Measurements from ENCODE around the gene TMEM79. TPM values are rescaled to one million over a fixed set of nuclear protein-coding genes. Genes with fewer than 3 reads are reported as not detected.

The TMEM79 gene
- polyA plus RNA-seq, 1 donor (not counting 4 experiments of a cell fraction or from before 2014, with no cell fraction given): 14.2 TPM

DNA sequence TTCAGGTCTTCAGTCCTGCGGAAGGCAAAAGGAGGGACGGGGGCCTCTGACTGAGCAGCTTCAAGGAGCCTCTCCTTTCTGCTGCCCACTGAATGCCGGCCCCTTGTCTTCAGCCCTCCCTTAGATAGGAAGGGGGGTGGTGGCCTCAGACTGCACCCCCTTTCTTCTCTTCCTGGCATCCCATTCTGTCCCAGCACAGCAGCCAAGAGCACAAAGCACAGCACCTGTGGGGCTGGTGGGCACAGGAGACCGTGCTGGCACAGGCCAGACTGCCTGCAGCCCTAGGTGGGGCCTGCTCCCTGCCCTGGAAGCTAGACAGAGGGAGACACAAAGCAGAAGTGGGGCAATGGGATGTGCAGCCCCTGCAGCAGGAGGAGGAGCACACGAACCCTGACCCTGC is 34.5 kb upstream of the TMEM79 start:
- peaks cover 13% of the 10 kb centered on the region for H3K27me3 ChIP-seq (ENCODE audit: control insufficient read depth, extremely low read depth, insufficient read depth, low read length)
- no peak for FAIRE-seq
- no peak overlapping the region for H3K4me2 ChIP-seq (ENCODE audit: control insufficient read depth, extremely low read depth, insufficient read depth, low read depth, low read length)
- H3K27ac ChIP-seq (ENCODE audit: control insufficient read depth, insufficient read depth, low read length): no peak overlapping the region
- H3K9ac ChIP-seq (ENCODE audit: control insufficient read depth, extremely low read depth, insufficient read depth, low read length): no peak overlapping the region
- no peak for DNase-seq (ENCODE audit: low read depth, low spot score)
- no peak overlapping the region for H2AFZ ChIP-seq (ENCODE audit: control insufficient read depth, low read length)
- TF ChIP-seq EZH2 (IDR thresholded peaks at IDR 0.05; ENCODE audit: low read length): no peak
- TF ChIP-seq, protein P1, sequence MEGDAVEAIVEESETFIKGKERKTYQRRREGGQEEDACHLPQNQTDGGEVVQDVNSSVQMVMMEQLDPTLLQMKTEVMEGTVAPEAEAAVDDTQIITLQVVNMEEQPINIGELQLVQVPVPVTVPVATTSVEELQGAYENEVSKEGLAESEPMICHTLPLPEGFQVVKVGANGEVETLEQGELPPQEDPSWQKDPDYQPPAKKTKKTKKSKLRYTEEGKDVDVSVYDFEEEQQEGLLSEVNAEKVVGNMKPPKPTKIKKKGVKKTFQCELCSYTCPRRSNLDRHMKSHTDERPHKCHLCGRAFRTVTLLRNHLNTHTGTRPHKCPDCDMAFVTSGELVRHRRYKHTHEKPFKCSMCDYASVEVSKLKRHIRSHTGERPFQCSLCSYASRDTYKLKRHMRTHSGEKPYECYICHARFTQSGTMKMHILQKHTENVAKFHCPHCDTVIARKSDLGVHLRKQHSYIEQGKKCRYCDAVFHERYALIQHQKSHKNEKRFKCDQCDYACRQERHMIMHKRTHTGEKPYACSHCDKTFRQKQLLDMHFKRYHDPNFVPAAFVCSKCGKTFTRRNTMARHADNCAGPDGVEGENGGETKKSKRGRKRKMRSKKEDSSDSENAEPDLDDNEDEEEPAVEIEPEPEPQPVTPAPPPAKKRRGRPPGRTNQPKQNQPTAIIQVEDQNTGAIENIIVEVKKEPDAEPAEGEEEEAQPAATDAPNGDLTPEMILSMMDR (optimal IDR thresholded peaks at IDR 0.05 in 1 of 3, IDR thresholded peaks at IDR 0.05 in 1 of 3, conservative IDR thresholded peaks at IDR 0.05 in 1 of 3; ENCODE audit: extremely low read depth in 1 of 3, insufficient read depth in 2 of 3, low read length in 3 of 3): no peak
- no peaks in the 10 kb centered on the region for H4K20me1 ChIP-seq (ENCODE audit: control insufficient read depth, extremely low read depth, insufficient read depth, low read length)
- H3K4me3 ChIP-seq (ENCODE audit: control insufficient read depth in 2 of 3, extremely low read depth in 1 of 3, insufficient read depth in 2 of 3, low read depth in 1 of 3, low read length in 3 of 3): no peak overlapping the region
- no peaks in the 10 kb centered on the region for H3K9me1 ChIP-seq (ENCODE audit: control insufficient read depth, extremely low read depth, insufficient read depth, low read length)
- peaks cover 25 to 41% of the 10 kb centered on the region in 2 experiments for H3K36me3 ChIP-seq (ENCODE audit: control insufficient read depth in 2 of 2, extremely low read depth in 1 of 2, insufficient read depth in 2 of 2, low read length in 2 of 2)
- H3K9me3 ChIP-seq (ENCODE audit: control insufficient read depth, low read depth, low read length): no peaks in the 10 kb centered on the region
- H3K4me1 ChIP-seq (ENCODE audit: control insufficient read depth, extremely low read depth, insufficient read depth, low read length): peaks cover 25% of the 10 kb centered on the region
- dilution Hi-C loops (cut with MboI; ENCODE audit: extremely low pct_ligation_motif_present, low sequenced_read_pairs): no loop called here
- H3K79me2 ChIP-seq (ENCODE audit: control insufficient read depth, insufficient read depth, low read length): no peaks in the 10 kb centered on the region

- peaks cover 18% of the 10 kb centered on the region for H3K4me1 ChIP-seq (ENCODE audit: control insufficient read depth, extremely low read depth, insufficient read depth, low read length)
- H2AFZ ChIP-seq (ENCODE audit: control insufficient read depth, low read length): no peak overlapping the region
- no peaks in the 10 kb centered on the region for H3K27me3 ChIP-seq (ENCODE audit: control insufficient read depth, extremely low read depth, insufficient read depth, low read length)
- H3K36me3 ChIP-seq (ENCODE audit: control insufficient read depth in 2 of 2, extremely low read depth in 1 of 2, insufficient read depth in 2 of 2, low read length in 2 of 2): peaks cover 28 to 51% of the 10 kb centered on the region in 2 experiments
- H3K27ac ChIP-seq (ENCODE audit: control insufficient read depth, insufficient read depth, low read length): no peak overlapping the region
- H3K9ac ChIP-seq (ENCODE audit: control insufficient read depth, extremely low read depth, insufficient read depth, low read length): no peak overlapping the region
- no peak for TF ChIP-seq EZH2 (IDR thresholded peaks at IDR 0.05; ENCODE audit: low read length)
- TF ChIP-seq, protein P1 (optimal IDR thresholded peaks at IDR 0.05 in 1 of 3, IDR thresholded peaks at IDR 0.05 in 1 of 3, conservative IDR thresholded peaks at IDR 0.05 in 1 of 3; ENCODE audit: extremely low read depth in 1 of 3, insufficient read depth in 2 of 3, low read length in 3 of 3): no peak
- H3K9me3 ChIP-seq (ENCODE audit: control insufficient read depth, low read depth, low read length): no peaks in the 10 kb centered on the region
- H3K9me1 ChIP-seq (ENCODE audit: control insufficient read depth, extremely low read depth, insufficient read depth, low read length): no peaks in the 10 kb centered on the region
- H3K4me3 ChIP-seq (ENCODE audit: control insufficient read depth in 2 of 3, extremely low read depth in 1 of 3, insufficient read depth in 2 of 3, low read depth in 1 of 3, low read length in 3 of 3): no peak overlapping the region
- FAIRE-seq (no peak), DNase-seq (ENCODE audit: low read depth, low spot score) (no peak)
- no peak overlapping the region for H3K4me2 ChIP-seq (ENCODE audit: control insufficient read depth, extremely low read depth, insufficient read depth, low read depth, low read length)
- H3K79me2 ChIP-seq (ENCODE audit: control insufficient read depth, insufficient read depth, low read length): no peaks in the 10 kb centered on the region
- no peaks in the 10 kb centered on the region for H4K20me1 ChIP-seq (ENCODE audit: control insufficient read depth, extremely low read depth, insufficient read depth, low read length)
- dilution Hi-C loops (cut with MboI; ENCODE audit: extremely low pct_ligation_motif_present, low sequenced_read_pairs): no loop called here
These were observed 32.6 kb upstream of the TMEM79 start for GRCh38 chr1:156251527-156251926.

Data from keratinocyte (primary cell).